HepG2 (cell line): Measurements from ENCODE around the gene LZTFL1. TPM values are rescaled to one million over a fixed set of nuclear protein-coding genes. Genes with fewer than 3 reads are reported as not detected.
A peak's percentile ranks its signal among the peaks of the same experiment; 100 is the strongest.

ENCODE experiments used
- ATAC-seq: fragments of 200-7000 bp; cut with Tn5 transposase; 3 replicates; pipeline ENCODE4 v1.9.1; 2020; ENCODE audit warnings: mild to moderate bottlenecking, moderate library complexity
- BruUV-seq: library from RNA; stranded (reverse); fragments of 400-500 nt; replicated peaks from 2 replicates; lab custom pipeline; 2021; lab: Mats Ljungman, UMichigan
- CTCF ChIA-PET: fragments of 300-600 bp; formaldehyde crosslinking; extraction: SDS; loops from one replicate; lab custom pipeline; 2021; ENCODE audit warnings: low total read pairs, inconsistent platforms, low intra/inter-chr PET ratio; lab: Yijun Ruan, JAX
- POLR2A ChIA-PET: fragments of 350-600 bp; sonication (Branson Sonifier 250); formaldehyde crosslinking; loops from one replicate; lab custom pipeline; 2020; ENCODE audit warnings: antibody characterized with exemption, inconsistent platforms; lab: Yijun Ruan, JAX
- DNase-seq: peaks from one replicate; pipeline ENCODE4 v3.0.0-alpha.2; 2015; ENCODE audit warnings: low spot score
- FAIRE-seq: peaks from 3 replicates; lab custom pipeline; 2011; peaks lifted over from hg19 to GRCh38; lab: Jason Lieb, UNC
- H2AFZ ChIP-seq: one replicate; pipeline ENCODE4 v1.6.1; 2011; ENCODE audit warnings: low read length, inconsistent platforms
- H3K27ac ChIP-seq: fragments of 300-600 bp; 3 replicates; pipeline ENCODE4 v1.8.0; 2011; ENCODE audit warnings: mixed run types, mild to moderate bottlenecking, mixed read lengths, low read length, inconsistent platforms; ENCODE audit not compliant: insufficient read depth; ENCODE audit errors: extremely low read length
- H3K27me3 ChIP-seq, 2 experiments: fragments of 200-600 bp in 1 of 2; 2 replicates in 1 of 2; 3 replicates in 1 of 2; pipeline versions ENCODE4 v1.6.0 to v1.8.0; 2011; ENCODE audit warnings: low read length in 2 of 2, mild to moderate bottlenecking in 2 of 2, moderate library complexity in 2 of 2, inconsistent platforms in 1 of 2; ENCODE audit not compliant: insufficient read depth in 2 of 2, control insufficient read depth in 1 of 2
- H3K36me3 ChIP-seq, 2 experiments: fragments of 200-600 bp in 1 of 2; replicated peaks in 1 of 2; 2 replicates in 1 of 2; 3 replicates in 1 of 2; pipeline versions ENCODE4 v1.5.1 to v1.8.0; 2011; ENCODE audit warnings: low read length in 2 of 2, inconsistent platforms in 1 of 2; ENCODE audit not compliant: insufficient read depth in 2 of 2, control insufficient read depth in 1 of 2
- H3K4me1 ChIP-seq: 2 replicates; pipeline ENCODE4 v1.5.1; 2012; ENCODE audit warnings: low read length, inconsistent platforms; ENCODE audit not compliant: insufficient read depth
- H3K4me2 ChIP-seq: 2 replicates; pipeline ENCODE4 v1.6.0; 2011; ENCODE audit warnings: low read depth, low read length, inconsistent platforms
- H3K4me3 ChIP-seq, 3 experiments: fragments of 200-600 bp in 1 of 3; sonication (generic), shearing (Covaris generic) in 1 of 3; replicated peaks in 1 of 3; 2 replicates each; pipeline ENCODE4 v1.5.1; 2011 to 2016; ENCODE audit warnings: low read length in 3 of 3, inconsistent platforms in 2 of 3, low read depth in 2 of 3, mild to moderate bottlenecking in 2 of 3, control low read depth in 1 of 3, mixed read lengths in 1 of 3; ENCODE audit not compliant: insufficient read depth in 1 of 3
- H3K79me2 ChIP-seq: one replicate; pipeline ENCODE4 v1.6.1; 2011; ENCODE audit warnings: low read length, inconsistent platforms; ENCODE audit not compliant: insufficient read depth
- H3K9ac ChIP-seq: 2 replicates; pipeline ENCODE4 v1.6.0; 2011; ENCODE audit warnings: mild to moderate bottlenecking, low read depth, low read length, inconsistent platforms; ENCODE audit not compliant: insufficient read depth
- H3K9me3 ChIP-seq: 2 replicates; pipeline ENCODE4 v1.5.1; 2012; ENCODE audit warnings: mild to moderate bottlenecking, low read length
- H4K20me1 ChIP-seq: 2 replicates; pipeline ENCODE4 v1.6.0; 2011; ENCODE audit warnings: inconsistent platforms, mild to moderate bottlenecking, low read length, moderate library complexity; ENCODE audit not compliant: insufficient read depth
- BHLHE40 ChIP-seq: IDR thresholded peaks from 2 replicates; pipeline ENCODE4 v1.6.1; 2011; ENCODE audit warnings: low read length, improper control_type of control experiment
- ETV6 ChIP-seq: sonication (generic); formaldehyde crosslinking; conservative IDR thresholded peaks from 2 replicates; pipeline ENCODE4 v1.4.0; 2020; ENCODE audit warnings: missing genetic modification reagents
- FOSL2 ChIP-seq: sonication (generic); formaldehyde crosslinking; IDR thresholded peaks from 2 replicates; pipeline ENCODE4 v1.4.0; 2020; ENCODE audit warnings: missing genetic modification reagents
- FOXC1 ChIP-seq: sonication (generic); formaldehyde crosslinking; IDR thresholded peaks from 2 replicates; pipeline ENCODE4 v1.8.0; 2022; ENCODE audit warnings: mild to moderate bottlenecking, missing genetic modification reagents, borderline replicate concordance
- GLI4 ChIP-seq: sonication (generic); formaldehyde crosslinking; IDR thresholded peaks from 2 replicates; pipeline ENCODE4 v1.5.1; 2020; ENCODE audit warnings: missing genetic modification reagents, mild to moderate bottlenecking, moderate library complexity, borderline replicate concordance
- HMGA1 ChIP-seq: sonication (generic); formaldehyde crosslinking; conservative IDR thresholded peaks from 2 replicates; pipeline ENCODE4 v1.4.0; 2020; ENCODE audit warnings: missing genetic modification reagents
- IKZF4 ChIP-seq: sonication (generic); formaldehyde crosslinking; IDR thresholded peaks from 2 replicates; pipeline ENCODE4 v1.5.1; 2020; ENCODE audit warnings: borderline replicate concordance, mild to moderate bottlenecking, low read depth, missing genetic modification reagents; ENCODE audit errors: not compliant biosample characterization
- JARID2 ChIP-seq: sonication (generic); formaldehyde crosslinking; IDR thresholded peaks from 2 replicates; pipeline ENCODE4 v1.8.1; 2023; ENCODE audit warnings: missing genetic modification reagents, inconsistent platforms; ENCODE audit not compliant: insufficient replicate concordance
- JDP2 ChIP-seq: sonication (generic); formaldehyde crosslinking; IDR thresholded peaks from 2 replicates; pipeline ENCODE4 v1.8.1; 2022; ENCODE audit warnings: missing genetic modification reagents, borderline replicate concordance
- LCORL ChIP-seq, 2 experiments: fragments of 450-650 bp in 1 of 2; sonication (generic) in 1 of 2; formaldehyde crosslinking in 1 of 2; IDR thresholded peaks; 2 replicates each; pipeline versions ENCODE4 v1.5.0 to v1.6.1; 2017 to 2020; ENCODE audit warnings: antibody characterized with exemption in 1 of 2, missing genetic modification reagents in 1 of 2
- NR1H2 ChIP-seq: sonication (generic); formaldehyde crosslinking; IDR thresholded peaks from 2 replicates; pipeline ENCODE4 v1.8.1; 2022; ENCODE audit warnings: low read depth, missing genetic modification reagents, borderline replicate concordance
- PLSCR1 ChIP-seq: sonication (generic); formaldehyde crosslinking; IDR thresholded peaks from 2 replicates; pipeline ENCODE4 v1.5.0; 2020; ENCODE audit warnings: missing genetic modification reagents, mild to moderate bottlenecking, borderline replicate concordance
- RARA ChIP-seq: IDR thresholded peaks from 2 replicates; pipeline ENCODE4 v1.6.1; 2016; ENCODE audit warnings: missing genetic modification reagents, missing compliant biosample characterization
- RORA ChIP-seq: sonication (generic); formaldehyde crosslinking; IDR thresholded peaks from 2 replicates; pipeline ENCODE4 v1.5.0; 2020; ENCODE audit warnings: mild to moderate bottlenecking, missing genetic modification reagents, moderate library complexity
- SNAPC4 ChIP-seq: sonication (generic); formaldehyde crosslinking; IDR thresholded peaks from 2 replicates; pipeline ENCODE4 v1.4.0; 2020; ENCODE audit warnings: mild to moderate bottlenecking, missing genetic modification reagents
- TARDBP ChIP-seq: sonication (generic); formaldehyde crosslinking; IDR thresholded peaks from 2 replicates; pipeline ENCODE4 v1.8.0; 2022; ENCODE audit warnings: mild to moderate bottlenecking, missing genetic modification reagents
- ZBTB42 ChIP-seq: sonication (generic); formaldehyde crosslinking; IDR thresholded peaks from 2 replicates; pipeline ENCODE4 v1.5.0; 2020; ENCODE audit warnings: mild to moderate bottlenecking, missing genetic modification reagents
- ZNF44 ChIP-seq: sonication (generic); formaldehyde crosslinking; IDR thresholded peaks from 2 replicates; pipeline ENCODE4 v1.5.1; 2020; ENCODE audit warnings: mild to moderate bottlenecking, missing genetic modification reagents
- WGBS: methylation state at CpG from one replicate; pipeline ENCODE4 v1.1.6; 2017; ENCODE audit warnings: low lambda C conversion rate; 5-methylcytosine and 5-hydroxymethylcytosine counted together
- in situ Hi-C: cut with HindIII; loops from 2 replicates; pipeline ENCODE4 v1.10.0; 2017; ENCODE audit warnings: low pct_unique_long_range_greater_than_20kb; ENCODE audit not compliant: extremely low pct_ligation_motif_present
- intact Hi-C: fragments of 100-400 bp; cut with micrococcal nuclease; formaldehyde crosslinking; loops from one replicate; pipeline ENCODE4 v1.10.0; 2022; ENCODE audit not compliant: unreplicated experiment
- polyA plus RNA-seq, 8 experiments: library from polyadenylated mRNA; depleted of rRNA in 3 of 8; stranded (reverse) in 7 of 8; unstranded in 1 of 8; fragments of >200 nt; fragmentation: Illumina TruSeq in 4 of 8; extraction: Trizol in 4 of 8; gene quantifications; 2 replicates each; pipeline versions ENCODE4 v1.2.1 to v1.2.3, GENCODE V29; 2011 to 2016; ENCODE audit warnings: low read depth in 4 of 8, missing spikeins in 1 of 8, mixed read lengths in 1 of 8; ENCODE audit not compliant: insufficient read depth in 1 of 8
- total RNA-seq, 5 experiments: library from RNA; depleted of rRNA; stranded (reverse); fragments of >200 nt; fragmentation: Illumina TruSeq; extraction: Trizol; gene quantifications; 2 replicates each; pipeline ENCODE4 v1.2.3, GENCODE V29; 2016; ENCODE audit warnings: low read depth in 1 of 5

The LZTFL1 gene
- total and polyA plus RNA-seq, 2 of the 13 experiments (the other 11 are each of a cell fraction or from before 2014, with no cell fraction given): 16.6 to 17.2 TPM

GRCh38 chr3:45889337-45889736 lies 47.4 kb upstream of the LZTFL1 start (continued):
- TF ChIP-seq PLSCR1: no peak
- TF ChIP-seq IKZF4: no peak
- TF ChIP-seq LCORL (IDR thresholded peaks at IDR 0.05): no peak
- no peak for TF ChIP-seq LCORL (CRISPR knock-in tag; IDR thresholded peaks at IDR 0.05)
- no peak for TF ChIP-seq GLI4
- no peak for TF ChIP-seq NR1H2 (CRISPR knock-in tag)
- no peak for TF ChIP-seq FOXC1 (CRISPR knock-in tag)
- TF ChIP-seq JDP2 (CRISPR knock-in tag): no peak
- TF ChIP-seq ZNF44 (CRISPR knock-in tag): no peak
- TF ChIP-seq ETV6 (CRISPR knock-in tag): no peak
- no peak for TF ChIP-seq RARA (CRISPR knock-in tag)
- no peak for TF ChIP-seq TARDBP (CRISPR knock-in tag)
- TF ChIP-seq ZBTB42 (CRISPR knock-in tag): no peak

GRCh38 chr3:45887759-45888511 lies 46.0 kb upstream of the LZTFL1 start:
- H3K9me3 ChIP-seq: no peaks in the 10 kb centered on the region
- no peak for FAIRE-seq
- no peaks in the 10 kb centered on the region for H3K36me3 ChIP-seq
- no peaks in the 10 kb centered on the region for H3K79me2 ChIP-seq
- peaks cover 0 to 4% of the 10 kb centered on the region in 2 experiments; a peak in 1 of 5 replicates for H3K27me3 ChIP-seq
- H3K9ac ChIP-seq: no peak overlapping the region
- ATAC-seq: peak; percentile 30; the same call in 1 of the 3 replicates
- H3K27ac ChIP-seq: no peak overlapping the region
- no TSS peak for BruUV-seq
- in situ Hi-C loops: no loop called here
- no peaks in the 10 kb centered on the region for H4K20me1 ChIP-seq
- intact Hi-C loops: no loop called here
- ChIA-PET POLR2A (no interaction called here), CTCF (no interaction called here)
- H3K4me3 ChIP-seq: no peak overlapping the region
- no peak overlapping the region for H2AFZ ChIP-seq
- H3K4me2 ChIP-seq: no peak overlapping the region
- no peaks in the 10 kb centered on the region for H3K4me1 ChIP-seq
- WGBS: 26% methylated on average over 7 of the region's 7 CpGs
- DNase-seq: no peak
- no peak for TF ChIP-seq SNAPC4 (CRISPR knock-in tag)
- no peak for TF ChIP-seq HMGA1 (CRISPR knock-in tag)
- TF ChIP-seq FOSL2: no peak
- TF ChIP-seq BHLHE40: no peak
- no peak for TF ChIP-seq JARID2 (CRISPR knock-in tag)
- TF ChIP-seq RORA: no peak
